ENCODE data around the gene SLFN5.

DNA sequence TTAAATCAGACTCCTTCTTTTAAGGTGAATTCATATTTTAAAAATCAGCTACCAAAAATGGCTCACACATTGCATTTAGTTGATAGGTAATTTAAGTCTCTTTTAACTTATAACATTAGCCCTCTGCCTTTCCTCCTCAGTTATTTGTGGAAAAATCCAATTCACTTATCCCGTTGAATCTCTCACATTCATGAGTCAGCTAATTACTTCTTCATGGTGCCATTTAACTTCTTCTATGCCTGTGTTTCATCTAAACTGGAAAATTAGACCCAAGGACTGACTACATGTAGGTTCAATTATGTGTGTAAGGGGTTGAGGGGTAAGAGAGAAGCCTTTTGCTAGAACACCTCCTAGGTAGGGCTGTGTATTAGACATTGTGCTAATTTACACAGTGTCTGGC lies 18.4 kb upstream of the SLFN5 start:
- TF ChIP-seq, protein P1, sequence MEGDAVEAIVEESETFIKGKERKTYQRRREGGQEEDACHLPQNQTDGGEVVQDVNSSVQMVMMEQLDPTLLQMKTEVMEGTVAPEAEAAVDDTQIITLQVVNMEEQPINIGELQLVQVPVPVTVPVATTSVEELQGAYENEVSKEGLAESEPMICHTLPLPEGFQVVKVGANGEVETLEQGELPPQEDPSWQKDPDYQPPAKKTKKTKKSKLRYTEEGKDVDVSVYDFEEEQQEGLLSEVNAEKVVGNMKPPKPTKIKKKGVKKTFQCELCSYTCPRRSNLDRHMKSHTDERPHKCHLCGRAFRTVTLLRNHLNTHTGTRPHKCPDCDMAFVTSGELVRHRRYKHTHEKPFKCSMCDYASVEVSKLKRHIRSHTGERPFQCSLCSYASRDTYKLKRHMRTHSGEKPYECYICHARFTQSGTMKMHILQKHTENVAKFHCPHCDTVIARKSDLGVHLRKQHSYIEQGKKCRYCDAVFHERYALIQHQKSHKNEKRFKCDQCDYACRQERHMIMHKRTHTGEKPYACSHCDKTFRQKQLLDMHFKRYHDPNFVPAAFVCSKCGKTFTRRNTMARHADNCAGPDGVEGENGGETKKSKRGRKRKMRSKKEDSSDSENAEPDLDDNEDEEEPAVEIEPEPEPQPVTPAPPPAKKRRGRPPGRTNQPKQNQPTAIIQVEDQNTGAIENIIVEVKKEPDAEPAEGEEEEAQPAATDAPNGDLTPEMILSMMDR (IDR thresholded peaks at IDR 0.05 in 8 of 11, conservative IDR thresholded peaks at IDR 0.05 in 3 of 11) = no peak
- no peak for TF ChIP-seq POLR2A (IDR thresholded peaks at IDR 0.05)
- no peak for TF ChIP-seq POLR2AphosphoS5 (IDR thresholded peaks at IDR 0.05)

All from spleen (tissue), 7 donors.